Activated CD8-positive, alpha-beta memory T cell treated with anti-CD3 and anti-CD28 coated beads, Interleukin-2, amount 50 U/mL, for 24 hours (primary cell): ENCODE results near the gene ADAM15.
A peak's percentile ranks its signal among the peaks of the same experiment; 100 is the strongest.

Experiments
- DNase-seq: peaks from one replicate; pipeline ENCODE4 v3.0.0-alpha.2; 2020; ENCODE audit errors: extremely low read depth

The ADAM15 gene

GRCh38 chr1:155012776-155013602 is 38.1 kb upstream of the ADAM15 start:
- DNase-seq, result no peak

DNA sequence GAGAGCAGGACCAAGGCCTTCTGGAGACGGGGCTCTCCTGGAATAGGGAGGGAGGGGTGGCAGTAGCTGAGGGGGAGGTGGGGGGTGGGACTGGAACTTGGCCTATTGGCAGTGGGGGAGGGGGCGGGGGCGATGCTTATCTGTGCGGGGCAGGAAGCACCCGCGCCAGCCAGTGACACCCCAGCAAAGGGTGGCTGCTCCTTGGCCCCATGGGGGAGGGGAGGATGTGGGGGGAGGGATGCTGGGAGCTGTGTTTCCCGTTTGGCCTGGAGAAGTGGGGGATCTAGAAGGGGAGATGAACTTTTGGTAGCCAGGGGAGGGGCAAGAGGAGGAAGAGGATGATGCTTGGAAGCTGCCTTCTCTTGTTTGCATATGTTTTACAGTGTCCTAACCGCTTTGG is 37.5 kb upstream of the ADAM15 start:
- no peak for DNase-seq

DNA sequence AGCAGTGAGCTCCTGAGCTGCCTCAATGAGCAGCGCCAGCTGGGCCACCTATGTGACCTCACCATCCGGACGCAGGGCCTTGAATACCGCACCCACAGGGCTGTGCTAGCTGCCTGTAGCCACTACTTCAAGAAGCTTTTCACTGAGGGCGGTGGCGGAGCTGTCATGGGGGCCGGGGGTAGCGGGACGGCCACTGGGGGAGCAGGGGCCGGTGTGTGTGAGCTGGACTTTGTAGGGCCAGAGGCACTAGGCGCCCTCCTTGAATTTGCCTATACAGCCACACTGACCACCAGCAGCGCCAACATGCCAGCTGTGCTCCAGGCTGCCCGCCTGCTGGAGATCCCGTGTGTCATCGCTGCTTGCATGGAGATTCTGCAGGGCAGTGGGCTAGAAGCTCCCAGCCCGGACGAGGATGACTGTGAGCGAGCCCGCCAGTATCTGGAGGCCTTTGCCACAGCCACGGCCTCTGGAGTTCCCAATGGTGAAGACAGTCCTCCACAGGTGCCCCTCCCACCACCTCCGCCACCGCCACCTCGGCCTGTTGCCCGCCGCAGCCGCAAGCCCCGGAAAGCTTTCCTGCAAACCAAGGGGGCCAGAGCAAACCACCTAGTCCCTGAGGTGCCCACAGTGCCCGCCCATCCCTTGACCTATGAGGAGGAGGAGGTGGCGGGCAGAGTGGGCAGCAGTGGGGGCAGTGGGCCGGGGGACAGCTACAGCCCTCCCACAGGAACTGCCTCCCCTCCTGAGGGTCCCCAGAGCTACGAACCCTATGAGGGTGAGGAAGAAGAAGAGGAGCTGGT is 36.2 kb upstream of the ADAM15 start:
- DNase-seq, result no peak

- no peak for DNase-seq
Measured at GRCh38 chr1:155015527-155016230, 35.4 kb upstream of the ADAM15 start.

- no peak for DNase-seq
Measured at GRCh38 chr1:155016231-155016831, 34.8 kb upstream of the ADAM15 start.

- peak; percentile 61 for DNase-seq
Measured at GRCh38 chr1:155017041-155017945, 33.8 kb upstream of the ADAM15 start.

- no peak for DNase-seq
Measured at GRCh38 chr1:155017946-155018316, 33.2 kb upstream of the ADAM15 start.

DNA sequence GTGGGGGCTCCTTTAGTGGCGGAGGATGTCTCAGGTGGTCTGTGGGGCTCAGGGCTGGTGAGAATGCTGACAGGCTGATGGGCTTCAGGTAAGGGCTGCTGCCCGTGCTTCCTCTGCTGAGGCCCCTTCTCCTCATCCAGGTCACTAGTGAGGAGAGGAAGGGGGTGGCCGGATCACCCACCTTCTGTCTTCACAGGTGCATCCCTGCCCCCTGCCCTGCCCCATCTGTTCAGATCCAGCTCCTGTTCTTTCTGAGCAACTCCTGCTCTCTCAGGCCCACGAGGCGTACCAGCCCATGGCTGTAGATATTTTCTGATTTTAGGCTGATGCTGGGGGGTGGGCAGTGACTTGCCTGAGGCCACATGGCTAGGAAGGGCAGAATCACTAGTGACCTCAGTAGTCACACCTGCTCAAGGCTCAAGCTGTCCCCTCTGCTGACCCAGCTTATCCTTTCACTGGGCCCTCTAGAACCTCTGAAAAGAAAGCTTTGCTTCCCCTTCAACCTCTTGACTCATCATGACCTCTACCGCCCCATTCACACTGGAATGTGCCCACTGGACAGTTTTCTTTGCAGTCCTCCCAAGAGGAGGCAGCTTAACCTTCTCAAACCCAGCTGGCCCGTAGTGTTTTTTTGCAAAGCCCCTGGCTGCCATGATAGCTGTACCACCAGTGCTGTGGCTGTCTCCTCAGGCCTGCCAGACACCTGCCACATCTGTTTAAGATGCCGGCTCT is 32.3 kb upstream of the ADAM15 start:
- DNase-seq, result no peak

- no peak for DNase-seq
Measured at GRCh38 chr1:155019377-155020245, 31.5 kb upstream of the ADAM15 start.

DNA sequence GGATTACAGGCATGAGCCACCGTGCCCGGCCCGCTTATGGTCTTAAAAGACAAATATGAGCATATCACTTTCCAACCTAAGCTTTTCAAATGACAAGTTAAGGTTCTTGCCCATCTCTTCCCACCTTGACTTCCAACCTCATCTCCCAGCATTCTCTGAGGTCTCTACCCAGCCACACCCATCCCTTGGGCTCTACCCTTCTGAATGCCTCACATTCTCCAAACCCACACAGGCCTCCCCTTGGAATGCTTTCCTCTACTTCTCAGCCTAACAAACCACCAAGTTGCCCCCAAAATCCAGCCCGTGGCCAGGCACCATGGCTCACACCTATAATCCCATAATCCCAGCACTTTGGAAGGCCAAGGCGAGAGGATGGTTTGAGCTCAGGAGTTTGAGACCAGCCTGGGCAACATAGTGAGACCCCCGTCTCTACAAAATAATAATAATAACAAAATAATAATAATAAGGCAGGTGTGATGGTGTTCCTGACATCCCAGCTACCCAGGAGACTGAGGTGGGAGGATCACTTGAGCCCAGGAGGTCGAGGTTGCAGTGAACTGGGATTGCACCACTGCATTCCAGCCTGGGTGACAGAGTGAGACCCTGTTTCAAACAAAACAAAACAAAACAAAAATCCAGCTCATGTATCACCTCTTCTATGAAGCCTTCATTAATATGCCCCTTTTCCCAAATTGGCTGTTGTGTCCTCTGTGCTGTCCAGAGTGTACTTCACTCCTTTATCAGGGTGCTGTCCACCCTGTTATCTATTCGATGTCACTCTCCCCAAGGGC is 28.8 kb upstream of the ADAM15 start:
- no peak for DNase-seq

- DNase-seq, result no peak
Measured at GRCh38 chr1:155022927-155023236, 28.2 kb upstream of the ADAM15 start.

- DNase-seq, result no peak
Measured at GRCh38 chr1:155023627-155024026, 27.5 kb upstream of the ADAM15 start.

DNA sequence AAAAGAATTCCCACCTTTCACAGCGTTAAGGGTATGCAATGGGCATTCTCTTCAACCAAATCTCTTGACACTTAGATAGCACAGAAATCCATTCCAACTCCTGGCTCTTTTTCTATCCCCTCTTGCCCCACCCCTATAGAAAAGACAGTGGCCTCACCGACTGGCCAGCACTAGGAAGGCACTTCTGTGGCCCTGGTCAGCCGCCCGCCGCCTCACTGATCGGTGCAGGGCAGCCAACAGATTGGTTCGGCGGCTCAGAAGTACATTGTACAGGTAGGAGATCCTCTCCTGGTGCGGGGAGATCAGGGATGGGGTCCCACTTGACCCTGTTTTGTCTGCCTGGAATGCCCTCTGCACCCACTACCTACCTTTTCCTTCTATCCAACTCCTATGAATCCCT is 26.8 kb upstream of the ADAM15 start:
- no peak for DNase-seq

- DNase-seq, result no peak
Measured at GRCh38 chr1:155026154-155026553, 25.0 kb upstream of the ADAM15 start.

DNA sequence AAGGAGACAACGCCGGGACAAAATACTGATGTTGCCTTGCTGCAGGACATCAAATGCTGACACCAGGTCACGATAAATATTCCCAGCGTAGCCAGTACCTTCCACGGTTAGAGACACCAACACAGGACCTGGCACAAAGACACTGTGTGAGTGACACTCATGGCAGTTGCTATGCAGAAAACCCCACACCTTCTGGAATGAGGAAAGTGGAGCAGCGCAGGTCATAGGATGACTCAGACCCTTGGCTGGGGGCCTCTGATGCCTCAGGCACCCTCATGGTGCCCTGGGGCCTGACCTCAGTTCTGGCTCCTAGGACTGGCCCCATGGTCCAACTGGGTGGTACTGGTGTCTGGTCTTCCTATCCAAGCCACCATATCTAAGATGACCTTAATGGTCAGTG is 24.5 kb upstream of the ADAM15 start:
- DNase-seq, result no peak

DNA sequence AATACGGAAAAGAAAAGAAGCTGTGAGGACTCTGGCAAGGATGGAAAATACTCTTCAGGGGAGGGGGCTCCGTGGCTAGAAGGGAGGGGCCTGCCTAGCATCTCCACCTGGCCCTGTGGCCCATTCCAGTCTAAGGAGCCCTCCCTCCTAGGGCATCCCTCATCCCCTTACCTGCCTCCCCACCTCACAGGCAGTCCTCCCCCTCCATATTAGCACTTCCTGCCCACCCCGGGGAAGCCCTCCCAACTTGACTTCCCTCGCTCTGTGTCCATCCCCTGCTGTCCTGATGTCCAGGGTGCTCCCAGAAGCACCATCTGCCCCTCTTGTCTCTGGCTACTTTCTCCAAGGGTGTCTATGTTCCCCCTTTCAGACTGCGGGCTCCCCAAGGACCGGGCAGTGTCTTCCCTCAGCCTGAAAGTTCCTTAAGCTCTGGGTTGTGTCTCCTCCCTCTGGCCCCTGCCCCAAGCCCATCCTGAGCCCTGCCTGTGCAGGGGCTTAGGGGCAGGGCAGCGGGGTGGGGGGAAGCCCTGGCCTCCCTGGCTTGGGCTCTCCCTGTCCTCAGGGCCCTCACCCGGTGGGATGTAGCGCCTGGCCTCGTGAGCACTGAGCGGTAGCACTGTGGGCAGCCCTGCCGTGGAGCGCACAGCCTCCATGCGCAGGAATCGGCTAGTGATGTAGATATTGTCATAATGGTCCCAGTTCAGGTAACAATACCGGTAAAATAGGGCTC is 21.4 kb upstream of the ADAM15 start:
- DNase-seq, result no peak

GRCh38 chr1:155030243-155030795 is 20.8 kb upstream of the ADAM15 start:
- no peak for DNase-seq

- DNase-seq, result no peak
Measured at GRCh38 chr1:155030899-155031298, 20.2 kb upstream of the ADAM15 start.
